A549 (cell line): Measurements from ENCODE around the gene JARID2. TPM values are rescaled to one million over a fixed set of nuclear protein-coding genes. Genes with fewer than 3 reads are reported as not detected.

Experiments
- ATAC-seq, 2 experiments: fragments of 200-7000 bp in 1 of 2; fragments of >200 bp in 1 of 2; cut with Nextera tagmentation in 1 of 2; cut with Tn5 transposase in 1 of 2; 3 replicates each; pipeline versions ENCODE4 v1.8.0 to v1.9.1; 2018 to 2020; ENCODE audit warnings: mild to moderate bottlenecking in 1 of 2, moderate library complexity in 1 of 2
- CTCF ChIA-PET: fragments of 300-600 bp; sonication (Branson Sonifier 250); formaldehyde crosslinking; extraction: SDS; loops from one replicate; lab custom pipeline; 2021; ENCODE audit warnings: antibody characterized with exemption, inconsistent platforms; lab: Yijun Ruan, JAX
- POLR2A ChIA-PET: fragments of 350-600 bp; formaldehyde crosslinking; extraction: SDS; loops from one replicate; lab custom pipeline; 2021; ENCODE audit warnings: antibody characterized with exemption, inconsistent platforms; lab: Yijun Ruan, JAX
- DNase-seq, 2 experiments: peaks; one replicate each; pipeline versions ENCODE4 v3.0.0 to v3.0.0-alpha.2; 2011 to 2016; ENCODE audit warnings: low read depth in 1 of 2, low spot score in 1 of 2
- FAIRE-seq: peaks from 2 replicates; lab custom pipeline; 2011; peaks lifted over from hg19 to GRCh38; lab: Jason Lieb, UNC
- H3K27ac ChIP-seq, 2 experiments: fragments of >200 bp; sonication (Bioruptor Twin); formaldehyde crosslinking; 3 replicates each; pipeline ENCODE4 v1.5.1; 2016 to 2017
- H3K4me1 ChIP-seq: fragments of >200 bp; sonication (Bioruptor Twin); formaldehyde crosslinking; 3 replicates; pipeline ENCODE4 v1.6.1; 2016
- H3K4me2 ChIP-seq: fragments of >200 bp; sonication (Bioruptor Twin); formaldehyde crosslinking; 3 replicates; pipeline ENCODE4 v1.6.1; 2016
- H3K4me3 ChIP-seq: fragments of >200 bp; sonication (Bioruptor Twin); formaldehyde crosslinking; 3 replicates; pipeline ENCODE4 v1.5.1; 2016
- H3K9me3 ChIP-seq: fragments of >200 bp; sonication (Bioruptor Twin); formaldehyde crosslinking; 3 replicates; pipeline ENCODE4 v1.6.1; 2016
- BCL3 ChIP-seq: fragments of >200 bp; sonication (Bioruptor Twin); formaldehyde crosslinking; IDR thresholded peaks from 3 replicates; pipeline ENCODE4 v1.6.1; 2016
- CBX2 ChIP-seq: fragments of 200-600 bp; sonication (generic); IDR thresholded peaks from 2 replicates; pipeline ENCODE4 v1.6.1; 2016; ENCODE audit warnings: low read depth, mild to moderate bottlenecking, borderline replicate concordance
- ELK1 ChIP-seq: fragments of 150-350 bp; IDR thresholded peaks from 2 replicates; pipeline ENCODE4 v1.6.1; 2014; ENCODE audit warnings: low read depth, mild to moderate bottlenecking, low read length
- FOXS1 ChIP-seq: fragments of 250-450 bp; sonication (Bioruptor Pico); IDR thresholded peaks from 2 replicates; pipeline ENCODE4 v1.5.0; 2020; ENCODE audit warnings: mild to moderate bottlenecking, moderate library complexity
- HMGXB4 ChIP-seq: fragments of 250-450 bp; sonication (Bioruptor Pico); IDR thresholded peaks from 2 replicates; pipeline ENCODE4 v1.5.0; 2021; ENCODE audit warnings: mild to moderate bottlenecking, moderate library complexity, borderline replicate concordance
- KDM1A ChIP-seq: fragments of 200-600 bp; sonication (generic); IDR thresholded peaks from 2 replicates; pipeline ENCODE4 v1.6.1; 2016; ENCODE audit warnings: low read depth, mild to moderate bottlenecking
- NR3C1 ChIP-seq: fragments of >200 bp; sonication (Bioruptor Twin); formaldehyde crosslinking; IDR thresholded peaks from 3 replicates; pipeline ENCODE4 v1.6.1; 2017
- POLR2A ChIP-seq: IDR thresholded peaks from 2 replicates; pipeline ENCODE4 v1.6.1; 2012; ENCODE audit warnings: mild to moderate bottlenecking, low read length
- POLR2AphosphoS2 ChIP-seq: conservative IDR thresholded peaks from 2 replicates; pipeline ENCODE4 v1.6.1; 2012; ENCODE audit warnings: low read length, improper control_type of control experiment, inconsistent platforms
- RCOR1 ChIP-seq: fragments of 150-350 bp; IDR thresholded peaks from 2 replicates; pipeline ENCODE4 v1.6.1; 2014; ENCODE audit warnings: antibody characterized with exemption, low read length, low read depth
- REST ChIP-seq: fragments of 200-600 bp; sonication (generic); IDR thresholded peaks from 2 replicates; pipeline ENCODE4 v1.6.1; 2016; ENCODE audit warnings: antibody characterized with exemption, mild to moderate bottlenecking, moderate library complexity
- USF2 ChIP-seq: fragments of 450-650 bp; IDR thresholded peaks from 2 replicates; pipeline ENCODE4 v1.6.1; 2014; ENCODE audit warnings: antibody characterized with exemption
- WGBS: methylation state at CpG from one replicate; pipeline ENCODE4 v1.1.6; 2017; ENCODE audit errors: missing lambda C conversion rate; 5-methylcytosine and 5-hydroxymethylcytosine counted together
- polyA plus RNA-seq, 4 experiments: library from polyadenylated mRNA; depleted of rRNA in 3 of 4; stranded (reverse); fragments of >200 nt; fragmentation: RNase III in 1 of 4; extraction: RNeasy Plus Mini Kit Qiagen cat#74134 plus additional on column Dnase treatment in 1 of 4; gene quantifications; 2 replicates in 3 of 4; 3 replicates in 1 of 4; pipeline ENCODE4 v1.2.3, GENCODE V29; 2011 to 2017

The JARID2 gene
- polyA plus RNA-seq, 2 of the 4 experiments (the other 2 are of a cell fraction), result 7.8 to 8.3 TPM

DNA sequence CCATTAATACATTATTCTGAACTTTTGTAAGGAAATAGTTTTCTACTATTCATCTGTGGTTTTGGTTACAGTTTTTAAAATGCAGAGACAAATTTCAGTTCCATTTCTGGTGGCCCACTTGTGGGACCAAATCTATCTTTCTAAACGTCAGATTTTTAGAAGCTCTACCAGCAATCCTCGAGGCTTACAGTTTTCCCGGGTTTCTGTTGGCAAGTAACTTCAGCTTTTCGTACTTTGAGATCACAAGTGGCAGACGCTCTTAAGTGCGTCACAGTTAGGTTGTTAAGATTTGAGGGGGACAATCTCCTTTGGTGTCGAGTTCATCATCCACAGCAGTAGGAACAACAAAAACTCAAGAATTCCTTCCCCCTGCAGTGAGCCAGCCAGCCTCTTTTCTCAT lies 60.0 kb downstream of the JARID2 start:
- no peak for DNase-seq
- Histone ChIP-seq H3K9me3 (no peaks in the 10 kb centered on the region), H3K4me2 (0 out of 3 replicates have a peak overlapping the region, but pooled peaks have one; percentile 32), H3K4me3 (no peak overlapping the region), H3K27ac (no peak overlapping the region), H3K4me1 (peaks cover 18% of the 10 kb centered on the region)
- WGBS, result 94% methylated on average over 7 of the region's 7 CpGs
- ChIA-PET POLR2A (no interaction called here), CTCF (interaction anchor here (0.8 kb wide), 1 partner anchor 51 kb away, joined by 3 read pairs; no protein-coding TSS in a partner anchor)
- TF ChIP-seq BCL3 (no peak), REST (no peak), CBX2 (no peak), HMGXB4 (CRISPR knock-in tag) (no peak), RCOR1 (no peak), KDM1A (no peak), USF2 (no peak), POLR2AphosphoS2 (no peak), ELK1 (no peak), NR3C1 (no peak)
- FAIRE-seq, result no peak
- no peak for ATAC-seq

DNA sequence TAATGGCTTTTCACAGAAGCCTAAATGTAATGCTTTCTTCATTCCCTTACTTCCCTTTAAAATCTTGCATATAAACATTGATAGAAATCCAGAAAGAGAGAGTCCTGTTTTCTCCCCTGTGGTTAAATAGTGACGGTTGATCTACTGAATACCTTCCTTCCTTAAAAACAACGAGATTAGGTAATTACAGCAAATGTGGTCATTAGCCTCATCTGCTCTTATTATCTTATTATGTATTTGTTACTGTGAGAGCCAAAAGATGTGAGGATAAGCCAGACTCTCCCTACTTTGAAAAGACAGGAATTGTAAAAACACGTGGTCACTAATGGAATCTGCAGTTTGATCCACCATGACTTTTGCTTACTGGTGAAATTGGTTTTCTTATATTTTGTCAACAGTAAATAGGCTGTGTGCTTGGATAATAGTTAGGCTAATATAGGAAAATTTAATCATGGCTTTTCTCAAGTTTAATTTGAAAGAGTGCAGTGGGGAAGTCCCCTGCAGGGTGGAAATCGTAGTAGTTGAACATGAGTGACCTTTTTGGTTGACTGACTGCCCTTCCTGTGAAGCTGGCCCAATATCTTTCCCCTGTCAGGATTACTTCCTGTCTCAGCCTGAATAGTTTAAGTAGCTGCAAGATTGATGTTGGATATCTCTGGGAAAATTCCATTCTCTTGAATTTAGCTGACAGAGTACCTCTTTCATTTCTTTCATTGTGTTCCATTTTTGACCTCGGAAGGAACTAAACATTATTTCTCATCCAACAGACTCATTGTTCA lies 62.8 kb downstream of the JARID2 start:
- H3K9me3 ChIP-seq, result no peaks in the 10 kb centered on the region
- CTCF ChIA-PET, result no interaction called here
- 91% methylated on average over 5 of the region's 5 CpGs for WGBS
- TF ChIP-seq ELK1, result no peak
- TF ChIP-seq BCL3, result no peak
- TF ChIP-seq FOXS1 (CRISPR knock-in tag), result no peak
- TF ChIP-seq POLR2A, result no peak
- FAIRE-seq (no peak), DNase-seq (no peak), ATAC-seq (no peak)
- no peak overlapping the region for H3K4me2 ChIP-seq
- H3K4me3 ChIP-seq, result no peak overlapping the region
- H3K27ac ChIP-seq, result no peak overlapping the region
- POLR2A ChIA-PET, result no interaction called here
- H3K4me1 ChIP-seq, result peaks cover 18% of the 10 kb centered on the region
